SK-N-SH treated with all-trans-retinoic acid at 6 μM for 48 hours (cell line): ENCODE results near the gene SLC27A4.

Experiments
- ATAC-seq: fragments of 200-7000 bp; cut with Tn5 transposase; 3 replicates; pipeline ENCODE4 v1.9.1; 2020; ENCODE audit warnings: mild to moderate bottlenecking, moderate library complexity
- CREB5 ChIP-seq: fragments of 250-450 bp; sonication (Bioruptor Pico); IDR thresholded peaks from 2 replicates; pipeline ENCODE4 v1.5.1; 2020; ENCODE audit warnings: low read depth, mild to moderate bottlenecking, moderate library complexity
- CSRNP3 ChIP-seq: fragments of 250-450 bp; sonication (Bioruptor Pico); IDR thresholded peaks from 2 replicates; pipeline ENCODE4 v1.5.1; 2021; ENCODE audit warnings: mild to moderate bottlenecking, moderate library complexity
- ESRRG ChIP-seq: fragments of 250-450 bp; sonication (Bioruptor Pico); IDR thresholded peaks from 2 replicates; pipeline ENCODE4 v1.6.1; 2021; ENCODE audit warnings: mild to moderate bottlenecking
- GLIS3 ChIP-seq: fragments of 250-450 bp; sonication (Bioruptor Pico); IDR thresholded peaks from 2 replicates; pipeline ENCODE4 v1.5.0; 2020; ENCODE audit warnings: mild to moderate bottlenecking, moderate library complexity
- ISL1 ChIP-seq: fragments of 250-450 bp; sonication (Bioruptor Pico); IDR thresholded peaks from 2 replicates; pipeline ENCODE4 v2.1.2; 2022; ENCODE audit warnings: mild to moderate bottlenecking, moderate library complexity
- OSR1 ChIP-seq: fragments of 250-450 bp; sonication (Bioruptor Pico); IDR thresholded peaks from 2 replicates; pipeline ENCODE4 v1.8.0; 2022; ENCODE audit warnings: moderate library complexity, mild to moderate bottlenecking, inconsistent platforms
- PATZ1 ChIP-seq: fragments of 250-450 bp; sonication (Bioruptor Pico); IDR thresholded peaks from 2 replicates; pipeline ENCODE4 v1.8.0; 2020; ENCODE audit warnings: mild to moderate bottlenecking, moderate library complexity, borderline replicate concordance
- PPARA ChIP-seq: fragments of 250-450 bp; sonication (Bioruptor Pico); IDR thresholded peaks from 2 replicates; pipeline ENCODE4 v1.5.0; 2020; ENCODE audit warnings: mild to moderate bottlenecking, borderline replicate concordance
- RARB ChIP-seq: fragments of 250-450 bp; sonication (Bioruptor Pico); IDR thresholded peaks from 2 replicates; pipeline ENCODE4 v1.8.0; 2021; ENCODE audit warnings: mild to moderate bottlenecking, moderate library complexity
- SNAI2 ChIP-seq: fragments of 250-450 bp; sonication (Bioruptor Pico); IDR thresholded peaks from 2 replicates; pipeline ENCODE4 v1.5.0; 2020; ENCODE audit warnings: mild to moderate bottlenecking, moderate library complexity
- TCF4 ChIP-seq: fragments of 250-450 bp; sonication (Bioruptor Pico); IDR thresholded peaks from 2 replicates; pipeline ENCODE4 v1.8.0; 2021; ENCODE audit warnings: mild to moderate bottlenecking, moderate library complexity, borderline replicate concordance
- TOX ChIP-seq: fragments of 250-450 bp; sonication (Bioruptor Pico); IDR thresholded peaks from 2 replicates; pipeline ENCODE4 v1.8.0; 2021; ENCODE audit warnings: mild to moderate bottlenecking, moderate library complexity, borderline replicate concordance
- ZC3H10 ChIP-seq: fragments of 250-450 bp; sonication (Bioruptor Pico); IDR thresholded peaks from 2 replicates; pipeline ENCODE4 v1.5.1; 2021; ENCODE audit warnings: mild to moderate bottlenecking, moderate library complexity
- ZFP3 ChIP-seq: fragments of 250-450 bp; sonication (Bioruptor Pico); IDR thresholded peaks from 2 replicates; pipeline ENCODE4 v1.5.0; 2020; ENCODE audit warnings: mild to moderate bottlenecking, moderate library complexity
- ZFP30 ChIP-seq: fragments of 450-650 bp; formaldehyde crosslinking; IDR thresholded peaks from 2 replicates; pipeline ENCODE4 v1.5.0; 2022; ENCODE audit warnings: mild to moderate bottlenecking, moderate library complexity
- ZNF565 ChIP-seq: fragments of 450-650 bp; formaldehyde crosslinking; conservative IDR thresholded peaks from 2 replicates; pipeline ENCODE4 v1.5.0; 2020; ENCODE audit warnings: low read depth, mild to moderate bottlenecking, moderate library complexity
- ZNF70 ChIP-seq: fragments of 450-650 bp; formaldehyde crosslinking; IDR thresholded peaks from 2 replicates; pipeline ENCODE4 v1.5.0; 2020; ENCODE audit warnings: mild to moderate bottlenecking, moderate library complexity
- ZNF8 ChIP-seq: fragments of 450-650 bp; formaldehyde crosslinking; IDR thresholded peaks from 2 replicates; pipeline ENCODE4 v1.5.0; 2020; ENCODE audit warnings: mild to moderate bottlenecking, moderate library complexity
- TF ChIP-seq, protein P1 (sequence below): fragments of 250-450 bp; sonication (Bioruptor Pico); IDR thresholded peaks from 2 replicates; pipeline ENCODE4 v1.5.0; 2020; ENCODE audit warnings: mild to moderate bottlenecking, moderate library complexity

The SLC27A4 gene

DNA sequence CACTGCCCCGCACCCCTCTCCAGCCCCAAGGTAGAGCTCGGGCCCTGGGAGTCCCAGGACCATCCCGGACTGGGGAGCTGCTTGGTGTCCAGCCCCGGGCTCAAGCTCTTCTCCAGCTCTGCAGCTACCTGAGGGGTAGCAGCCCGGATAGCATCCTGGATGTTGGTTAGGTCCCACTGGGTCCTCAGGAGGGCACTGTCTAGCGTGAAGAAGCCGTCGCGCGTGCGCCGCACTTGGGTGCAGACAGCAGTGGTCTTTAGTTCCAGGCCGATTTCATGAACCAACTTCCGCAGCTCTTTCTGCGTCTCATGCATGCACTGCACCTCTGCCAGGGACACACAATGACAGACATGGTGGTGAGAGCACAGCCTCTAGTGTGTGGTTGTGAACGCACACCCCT is 30.8 kb upstream of the SLC27A4 start:
- ATAC-seq: no peak

GRCh38 chr9:128310461-128310860 is 29.9 kb upstream of the SLC27A4 start:
- TF ChIP-seq ZFP3 (CRISPR knock-in tag) (no peak), TOX (CRISPR knock-in tag) (no peak), ZFP30 (no peak), RARB (CRISPR knock-in tag) (no peak), ZNF70 (CRISPR knock-in tag) (no peak), TCF4 (no peak), GLIS3 (CRISPR knock-in tag) (no peak)
- TF ChIP-seq, protein P1, sequence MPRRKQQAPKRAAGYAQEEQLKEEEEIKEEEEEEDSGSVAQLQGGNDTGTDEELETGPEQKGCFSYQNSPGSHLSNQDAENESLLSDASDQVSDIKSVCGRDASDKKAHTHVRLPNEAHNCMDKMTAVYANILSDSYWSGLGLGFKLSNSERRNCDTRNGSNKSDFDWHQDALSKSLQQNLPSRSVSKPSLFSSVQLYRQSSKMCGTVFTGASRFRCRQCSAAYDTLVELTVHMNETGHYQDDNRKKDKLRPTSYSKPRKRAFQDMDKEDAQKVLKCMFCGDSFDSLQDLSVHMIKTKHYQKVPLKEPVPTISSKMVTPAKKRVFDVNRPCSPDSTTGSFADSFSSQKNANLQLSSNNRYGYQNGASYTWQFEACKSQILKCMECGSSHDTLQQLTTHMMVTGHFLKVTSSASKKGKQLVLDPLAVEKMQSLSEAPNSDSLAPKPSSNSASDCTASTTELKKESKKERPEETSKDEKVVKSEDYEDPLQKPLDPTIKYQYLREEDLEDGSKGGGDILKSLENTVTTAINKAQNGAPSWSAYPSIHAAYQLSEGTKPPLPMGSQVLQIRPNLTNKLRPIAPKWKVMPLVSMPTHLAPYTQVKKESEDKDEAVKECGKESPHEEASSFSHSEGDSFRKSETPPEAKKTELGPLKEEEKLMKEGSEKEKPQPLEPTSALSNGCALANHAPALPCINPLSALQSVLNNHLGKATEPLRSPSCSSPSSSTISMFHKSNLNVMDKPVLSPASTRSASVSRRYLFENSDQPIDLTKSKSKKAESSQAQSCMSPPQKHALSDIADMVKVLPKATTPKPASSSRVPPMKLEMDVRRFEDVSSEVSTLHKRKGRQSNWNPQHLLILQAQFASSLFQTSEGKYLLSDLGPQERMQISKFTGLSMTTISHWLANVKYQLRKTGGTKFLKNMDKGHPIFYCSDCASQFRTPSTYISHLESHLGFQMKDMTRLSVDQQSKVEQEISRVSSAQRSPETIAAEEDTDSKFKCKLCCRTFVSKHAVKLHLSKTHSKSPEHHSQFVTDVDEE: no peak

More for the DNA sequence above, 30.8 kb upstream of the SLC27A4 start:
- TF ChIP-seq ISL1 (CRISPR knock-in tag) (no peak), TCF4 (no peak), ZNF70 (CRISPR knock-in tag) (no peak), ZFP30 (no peak), OSR1 (no peak), PATZ1 (CRISPR knock-in tag) (no peak), ESRRG (CRISPR knock-in tag) (no peak), PPARA (CRISPR knock-in tag) (no peak), ZFP3 (CRISPR knock-in tag) (no peak), CREB5 (CRISPR knock-in tag) (no peak), RARB (CRISPR knock-in tag) (no peak), CSRNP3 (CRISPR knock-in tag) (no peak), ZC3H10 (no peak), TOX (CRISPR knock-in tag) (no peak), ZNF8 (CRISPR knock-in tag) (no peak), SNAI2 (CRISPR knock-in tag) (no peak)
- TF ChIP-seq, protein P1: no peak

DNA sequence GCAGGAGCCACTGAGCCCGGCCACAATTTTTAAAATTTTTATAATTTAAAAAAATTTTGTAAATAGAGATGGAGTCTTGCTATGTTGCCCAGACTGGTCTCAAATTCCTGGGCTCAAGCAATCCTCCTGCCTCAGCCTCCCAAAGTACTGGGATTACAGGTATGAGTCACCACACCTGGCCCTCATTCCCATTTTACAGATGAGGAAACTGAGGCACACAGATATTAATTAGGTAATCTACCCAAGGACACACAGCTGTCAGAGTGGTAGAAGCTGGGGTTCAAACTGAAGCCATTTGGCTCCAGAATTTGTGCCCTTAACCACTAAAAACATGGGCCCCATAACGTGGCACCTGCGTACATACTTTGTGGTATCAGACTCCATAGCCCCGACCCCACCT is 25.6 kb upstream of the SLC27A4 start:
- TF ChIP-seq ZNF565 (CRISPR knock-in tag): no peak
- no peak for TF ChIP-seq TCF4
- no peak for TF ChIP-seq TOX (CRISPR knock-in tag)
- no peak for TF ChIP-seq ZFP3 (CRISPR knock-in tag)
- no peak for TF ChIP-seq ESRRG (CRISPR knock-in tag)
- TF ChIP-seq PPARA (CRISPR knock-in tag): no peak
- no peak for TF ChIP-seq CSRNP3 (CRISPR knock-in tag)
- no peak for TF ChIP-seq ZC3H10
- TF ChIP-seq ZNF8 (CRISPR knock-in tag): no peak
- TF ChIP-seq, protein P1: no peak
- no peak for TF ChIP-seq PATZ1 (CRISPR knock-in tag)
- TF ChIP-seq GLIS3 (CRISPR knock-in tag): no peak
- ATAC-seq: no peak

More at GRCh38 chr9:128310461-128310860, 29.9 kb upstream of the SLC27A4 start:
- no peak for ATAC-seq
